Natural killer cell (primary cell): ENCODE data around the gene CX3CL1. TPM values are rescaled to one million over a fixed set of nuclear protein-coding genes. Genes with fewer than 3 reads are reported as not detected.

ENCODE experiments used
- ATAC-seq, 3 donors: fragments of 150-1000 bp in 2 of 3; fragments of 200-7000 bp in 1 of 3; cut with Tn5 transposase; 1 replicate in 1 of 3; 2 replicates in 2 of 3; pipeline ENCODE4 v1.10.0; 2021; ENCODE audit warnings: mild to moderate bottlenecking in 2 of 3, moderate library complexity in 2 of 3
- DNase-seq, 2 donors: peaks; one replicate each; pipeline versions ENCODE4 v3.0.0 to v3.0.0-alpha.2; 2013 to 2021; ENCODE audit warnings: mixed read lengths in 1 of 2
- H3K27ac ChIP-seq: one replicate; pipeline ENCODE4 v1.5.1; 2013; ENCODE audit warnings: mild to moderate bottlenecking, low read length
- H3K27me3 ChIP-seq: one replicate; pipeline ENCODE4 v1.6.1; 2013; ENCODE audit warnings: low read length; ENCODE audit not compliant: control insufficient read depth, insufficient read depth
- H3K36me3 ChIP-seq: one replicate; pipeline ENCODE4 v1.6.1; 2013; ENCODE audit warnings: low read length; ENCODE audit not compliant: control insufficient read depth, insufficient read depth
- H3K4me1 ChIP-seq: one replicate; pipeline ENCODE4 v1.6.1; 2013; ENCODE audit warnings: low read length; ENCODE audit not compliant: control insufficient read depth, insufficient read depth
- H3K4me3 ChIP-seq: one replicate; pipeline ENCODE4 v1.5.1; 2013; ENCODE audit warnings: low read length
- H3K9me3 ChIP-seq: one replicate; pipeline ENCODE4 v1.6.1; 2013; ENCODE audit warnings: low read length; ENCODE audit not compliant: control insufficient read depth, insufficient read depth
- H3K27ac Mint-ChIP-seq, 2 donors: one replicate each; pipeline ENCODE4 v1.8.0; 2022; ENCODE audit warnings: mild to moderate bottlenecking in 2 of 2, mixed read lengths in 2 of 2, moderate library complexity in 1 of 2
- H3K27me3 Mint-ChIP-seq, 2 donors: one replicate each; pipeline ENCODE4 v1.8.0; 2022; ENCODE audit warnings: low read depth in 2 of 2, mixed read lengths in 2 of 2
- H3K36me3 Mint-ChIP-seq: one replicate; pipeline ENCODE4 v1.8.0; 2022; ENCODE audit warnings: mixed read lengths
- H3K4me1 Mint-ChIP-seq, 2 donors: one replicate each; pipeline ENCODE4 v1.8.0; 2022; ENCODE audit warnings: mixed read lengths in 2 of 2
- H3K4me3 Mint-ChIP-seq: one replicate; pipeline ENCODE4 v1.8.0; 2022; ENCODE audit warnings: mild to moderate bottlenecking, moderate library complexity, mixed read lengths
- H3K9me3 Mint-ChIP-seq, 2 donors: one replicate each; pipeline ENCODE4 v1.8.0; 2022; ENCODE audit warnings: mixed read lengths in 2 of 2
- WGBS: methylation state at CpG from one replicate; pipeline ENCODE4 v1.1.7; 2013; ENCODE audit warnings: missing lambda C conversion rate; ENCODE audit not compliant: insufficient coverage; 5-methylcytosine and 5-hydroxymethylcytosine counted together
- intact Hi-C: fragments of 100-400 bp; cut with micrococcal nuclease; formaldehyde crosslinking; loops from one replicate; pipeline ENCODE4 v1.14.2; 2022
- total RNA-seq, 4 donors: library from RNA; stranded (reverse); fragments of 120-200 nt in 1 of 4; gene quantifications; one replicate each; pipeline versions ENCODE4 v1.2.3 to v1.2.4, GENCODE V29; 2013 to 2022
- TF ChIP-seq, protein P1 (sequence below): fragments of 200-600 bp; IDR thresholded peaks from one replicate; pipeline ENCODE4 v1.8.0; 2022; ENCODE audit warnings: antibody characterized with exemption

The CX3CL1 gene
- total RNA-seq, 3 donors from 2014 or later (not counting 1 experiment from before 2014, with no cell fraction given) = not detected

GRCh38 chr16:57345021-57345420 is 27.3 kb upstream of the CX3CL1 start:
- H3K27me3 Mint-ChIP-seq = peaks cover 40 to 60% of the 10 kb centered on the region in 2 donors

DNA sequence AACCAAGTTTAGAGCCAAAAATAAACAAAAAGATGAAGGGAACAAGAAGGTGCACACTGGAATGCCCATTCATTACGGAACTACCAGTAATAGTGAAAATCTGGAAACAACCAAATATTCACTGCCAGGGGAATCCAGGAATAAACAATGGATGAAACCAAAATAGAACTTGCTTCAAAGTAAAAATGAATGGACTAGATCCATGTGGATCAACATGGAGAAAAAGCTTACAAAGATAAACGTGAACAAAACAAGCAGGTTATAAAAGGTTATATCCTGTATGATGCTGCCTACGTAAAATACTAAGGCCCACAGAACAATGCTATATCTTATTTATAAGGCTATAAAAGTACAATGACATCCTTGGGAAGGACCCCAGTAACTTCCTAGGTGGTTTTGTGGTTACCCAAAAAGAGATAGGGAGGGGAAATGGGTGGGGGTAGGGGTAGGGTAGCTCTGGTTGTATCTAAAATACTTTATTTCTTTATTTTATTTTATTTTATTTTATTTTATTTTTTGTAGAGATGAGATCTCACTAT is 26.6 kb upstream of the CX3CL1 start:
- H3K36me3 Mint-ChIP-seq = no peaks in the 10 kb centered on the region
- intact Hi-C loops = no loop called here
- 66% methylated on average over 2 of the region's 3 CpGs for WGBS
- TF ChIP-seq, protein P1, sequence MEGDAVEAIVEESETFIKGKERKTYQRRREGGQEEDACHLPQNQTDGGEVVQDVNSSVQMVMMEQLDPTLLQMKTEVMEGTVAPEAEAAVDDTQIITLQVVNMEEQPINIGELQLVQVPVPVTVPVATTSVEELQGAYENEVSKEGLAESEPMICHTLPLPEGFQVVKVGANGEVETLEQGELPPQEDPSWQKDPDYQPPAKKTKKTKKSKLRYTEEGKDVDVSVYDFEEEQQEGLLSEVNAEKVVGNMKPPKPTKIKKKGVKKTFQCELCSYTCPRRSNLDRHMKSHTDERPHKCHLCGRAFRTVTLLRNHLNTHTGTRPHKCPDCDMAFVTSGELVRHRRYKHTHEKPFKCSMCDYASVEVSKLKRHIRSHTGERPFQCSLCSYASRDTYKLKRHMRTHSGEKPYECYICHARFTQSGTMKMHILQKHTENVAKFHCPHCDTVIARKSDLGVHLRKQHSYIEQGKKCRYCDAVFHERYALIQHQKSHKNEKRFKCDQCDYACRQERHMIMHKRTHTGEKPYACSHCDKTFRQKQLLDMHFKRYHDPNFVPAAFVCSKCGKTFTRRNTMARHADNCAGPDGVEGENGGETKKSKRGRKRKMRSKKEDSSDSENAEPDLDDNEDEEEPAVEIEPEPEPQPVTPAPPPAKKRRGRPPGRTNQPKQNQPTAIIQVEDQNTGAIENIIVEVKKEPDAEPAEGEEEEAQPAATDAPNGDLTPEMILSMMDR = no peak
- H3K36me3 ChIP-seq = no peaks in the 10 kb centered on the region
- H3K27me3 Mint-ChIP-seq = peaks cover 42 to 60% of the 10 kb centered on the region in 2 donors
- H3K27me3 ChIP-seq = no peaks in the 10 kb centered on the region
- no peak overlapping the region for H3K27ac Mint-ChIP-seq
- no peak overlapping the region for H3K4me3 Mint-ChIP-seq
- no peaks in the 10 kb centered on the region for H3K9me3 ChIP-seq
- no peak for DNase-seq
- ATAC-seq = no peak
- no peak overlapping the region for H3K4me3 ChIP-seq
- H3K4me1 Mint-ChIP-seq = peaks cover 5 to 6% of the 10 kb centered on the region in 2 donors
- peaks cover 0 to 2% of the 10 kb centered on the region in 2 donors for H3K9me3 Mint-ChIP-seq
- no peak overlapping the region for H3K27ac ChIP-seq
- peaks cover 4% of the 10 kb centered on the region for H3K4me1 ChIP-seq

More at GRCh38 chr16:57345021-57345420, 27.3 kb upstream of the CX3CL1 start:
- Mint-ChIP-seq H3K36me3 (no peaks in the 10 kb centered on the region), H3K27ac (no peak overlapping the region), H3K9me3 (peaks cover 0 to 2% of the 10 kb centered on the region in 2 donors), H3K4me1 (peaks cover 5 to 6% of the 10 kb centered on the region in 2 donors), H3K4me3 (no peak overlapping the region)
- Histone ChIP-seq H3K4me1 (peaks cover 4% of the 10 kb centered on the region), H3K27ac (no peak overlapping the region), H3K9me3 (no peaks in the 10 kb centered on the region), H3K4me3 (no peak overlapping the region), H3K27me3 (no peaks in the 10 kb centered on the region), H3K36me3 (no peaks in the 10 kb centered on the region)
- ATAC-seq (no peak), DNase-seq (no peak)
- WGBS = 81% methylated on average over 2 of the region's 2 CpGs
- TF ChIP-seq, protein P1 = no peak
- intact Hi-C loops = no loop called here

DNA sequence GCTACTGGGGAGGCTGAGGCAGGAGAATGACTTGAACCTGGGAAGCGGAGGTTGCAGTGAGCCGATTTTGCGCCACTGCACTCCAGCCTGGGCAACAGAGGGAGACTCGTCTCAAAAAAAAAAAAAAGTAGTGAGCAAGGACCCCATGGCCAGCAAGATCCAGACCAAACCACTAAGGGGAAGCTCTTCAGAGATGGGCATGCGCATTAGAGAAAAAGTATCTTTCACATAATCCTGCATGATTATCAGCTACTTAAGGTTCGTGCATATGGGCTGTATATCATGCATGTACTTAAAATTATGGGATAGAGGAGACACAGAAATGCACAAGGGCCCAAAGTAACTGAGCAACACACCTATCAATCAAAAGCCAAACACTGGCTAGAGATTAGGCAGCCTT is 24.4 kb upstream of the CX3CL1 start:
- Histone ChIP-seq H3K27me3 (peaks cover 2% of the 10 kb centered on the region), H3K27ac (no peak overlapping the region), H3K9me3 (no peaks in the 10 kb centered on the region), H3K4me1 (peaks cover 4% of the 10 kb centered on the region), H3K36me3 (no peaks in the 10 kb centered on the region), H3K4me3 (no peak overlapping the region)
- peaks cover 0 to 5% of the 10 kb centered on the region in 2 donors for H3K4me1 Mint-ChIP-seq
- 90% methylated on average over 5 of the region's 6 CpGs for WGBS
- no peak overlapping the region for H3K4me3 Mint-ChIP-seq
- no peak for DNase-seq
- H3K9me3 Mint-ChIP-seq = peaks cover 0 to 2% of the 10 kb centered on the region in 2 donors
- peaks cover 38 to 58% of the 10 kb centered on the region in 2 donors for H3K27me3 Mint-ChIP-seq
- ATAC-seq = no peak
- TF ChIP-seq, protein P1 = no peak
- intact Hi-C loops = no loop called here
- H3K27ac Mint-ChIP-seq = no peak overlapping the region
- no peaks in the 10 kb centered on the region for H3K36me3 Mint-ChIP-seq

GRCh38 chr16:57348327-57348726 is 24.0 kb upstream of the CX3CL1 start:
- Mint-ChIP-seq H3K27me3 (peaks cover 34 to 59% of the 10 kb centered on the region in 2 donors), H3K27ac (no peak overlapping the region), H3K4me1 (peaks cover 0 to 2% of the 10 kb centered on the region in 2 donors), H3K4me3 (no peak overlapping the region), H3K36me3 (no peaks in the 10 kb centered on the region), H3K9me3 (peaks cover 0 to 2% of the 10 kb centered on the region in 2 donors)
- TF ChIP-seq, protein P1 = no peak
- intact Hi-C loops = no loop called here
- ATAC-seq = no peak
- Histone ChIP-seq H3K4me3 (no peak overlapping the region), H3K36me3 (no peaks in the 10 kb centered on the region), H3K27me3 (peaks cover 2% of the 10 kb centered on the region), H3K4me1 (peaks cover 4% of the 10 kb centered on the region), H3K9me3 (no peaks in the 10 kb centered on the region), H3K27ac (no peak overlapping the region)
- 94% methylated on average over 2 of the region's 2 CpGs for WGBS
- DNase-seq = no peak
